Suppressor macrophage (primary cell): Measurements from ENCODE around the gene TNRC6C.

Source experiments
- DNase-seq, 4 experiments: peaks; one replicate each; pipeline ENCODE4 v3.0.0-alpha.2; 2020 to 2022

TNRC6C gene

DNA sequence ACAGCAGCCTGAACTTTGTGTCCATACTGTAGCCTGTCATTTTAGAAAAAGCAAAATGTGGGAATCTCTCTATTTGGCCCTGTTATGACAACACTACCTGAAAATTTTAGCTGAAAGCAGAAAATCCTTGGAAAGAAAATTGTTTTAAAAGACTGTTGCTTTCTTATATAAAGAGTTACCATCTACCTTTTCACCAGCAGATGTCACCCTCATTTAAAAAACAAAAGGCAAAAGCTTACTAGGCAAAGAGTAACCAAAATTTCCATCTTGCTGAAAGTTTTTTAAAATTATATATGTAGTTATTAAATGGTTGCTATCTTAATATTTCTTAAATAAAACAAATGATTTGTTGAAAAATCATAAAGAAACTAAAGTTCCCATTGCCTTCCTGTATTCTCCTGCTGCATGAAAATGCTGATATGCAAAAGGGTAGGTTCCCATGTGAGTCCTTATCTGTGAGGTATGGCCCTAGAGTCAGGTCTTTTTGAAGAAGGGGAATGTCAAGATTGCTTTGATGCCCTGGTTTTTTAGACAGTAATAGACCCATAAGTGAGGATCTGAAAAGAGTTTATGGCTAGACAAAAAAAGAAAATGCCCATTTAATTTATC, 61.0 kb downstream of the TNRC6C start:
- peak in 3 of 4 experiments; percentile 9 to 70 (median 55) for DNase-seq

DNA sequence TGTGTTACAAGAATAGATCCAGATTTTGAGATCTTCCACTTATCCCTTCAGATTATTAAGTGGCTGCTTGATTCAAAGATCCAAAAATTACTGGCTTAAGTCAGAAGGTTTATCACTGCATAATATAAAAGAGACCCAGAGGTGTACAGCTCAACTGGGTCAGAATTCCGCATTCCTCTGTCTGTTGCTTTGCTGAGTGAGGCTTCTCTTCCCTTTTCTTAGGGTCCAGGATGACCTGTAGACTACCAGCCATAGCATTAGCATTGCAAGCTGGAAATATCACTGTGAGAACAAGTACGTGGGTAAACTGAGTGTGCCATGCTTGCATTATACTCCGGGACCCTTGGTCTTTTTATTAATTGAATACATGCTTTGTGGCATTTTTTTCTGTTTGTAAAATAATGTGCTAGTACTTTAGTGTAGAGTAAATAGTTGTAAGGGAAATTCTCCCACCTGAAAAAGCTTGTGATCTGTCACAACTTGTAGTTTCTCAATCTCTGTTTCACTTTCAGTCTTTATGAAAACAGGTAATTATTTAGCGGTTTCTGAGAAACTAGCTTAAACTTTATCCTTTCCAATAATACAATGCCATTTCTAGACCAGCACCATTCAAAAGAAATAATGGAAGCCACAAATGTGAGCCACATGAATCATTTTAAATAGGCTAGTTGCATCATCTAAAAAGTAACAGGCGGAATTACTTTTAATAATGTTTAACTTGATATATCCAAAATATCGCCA, 61.6 kb downstream of the TNRC6C start:
- DNase-seq: no peak

DNA sequence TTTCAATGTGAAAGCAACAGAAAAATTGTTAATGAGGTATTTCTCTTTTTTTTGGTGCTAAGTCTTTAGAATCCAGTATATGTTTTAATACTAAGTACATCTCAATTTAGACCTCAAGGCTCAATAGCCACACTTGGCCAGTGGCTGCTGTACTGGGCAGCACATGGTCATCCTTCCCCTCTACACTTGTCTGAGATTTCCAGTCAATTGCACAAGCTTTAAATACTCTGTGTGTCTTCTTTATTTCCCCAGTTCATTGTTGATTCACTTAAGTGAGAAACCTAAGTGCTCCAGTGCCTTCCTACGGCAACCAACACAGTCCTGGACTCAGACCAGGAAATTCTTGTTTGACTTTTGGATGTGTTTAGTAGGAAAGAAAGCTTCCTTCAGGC, 62.2 kb downstream of the TNRC6C start:
- peak in 1 of 4 experiments; percentile 21 for DNase-seq

DNA sequence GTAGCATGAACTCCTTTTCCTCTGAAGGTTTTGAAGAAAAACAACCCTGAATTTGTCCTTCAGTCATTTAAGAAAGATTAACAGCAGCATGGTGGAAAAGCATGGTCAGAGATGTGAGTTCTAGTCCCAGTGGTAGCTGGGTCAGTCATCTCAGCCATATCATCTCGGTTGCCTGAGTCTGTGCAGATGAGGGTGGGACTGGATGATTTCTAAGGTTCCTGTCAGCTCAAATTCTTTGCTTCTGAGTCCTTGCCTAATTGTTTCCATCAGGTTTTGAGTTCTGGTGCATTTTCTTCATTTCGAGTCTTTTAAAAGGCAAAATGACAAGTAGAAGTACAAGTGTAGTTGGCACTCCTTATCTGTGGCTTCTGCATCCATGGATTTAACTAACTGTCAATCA, 63.9 kb downstream of the TNRC6C start:
- DNase-seq: no peak

DNA sequence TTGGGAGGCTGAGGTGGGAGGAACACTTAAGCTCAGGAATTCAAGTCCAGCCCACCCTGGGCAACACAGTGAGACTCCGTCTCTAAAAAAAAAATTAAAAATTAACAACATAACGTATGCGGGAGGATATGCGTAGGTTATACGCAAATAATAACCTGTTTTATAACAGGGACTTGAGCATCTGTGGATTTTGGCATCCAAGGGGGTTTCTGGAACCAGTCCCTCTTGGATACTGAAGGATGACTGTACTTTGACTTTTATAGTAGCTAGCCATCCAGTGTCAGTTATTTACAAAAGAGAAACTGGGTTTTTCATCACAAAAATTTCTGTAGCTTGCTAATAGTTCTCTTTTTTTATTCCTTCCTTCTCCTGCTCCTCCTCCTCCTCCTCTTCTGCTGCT, 64.5 kb downstream of the TNRC6C start:
- no peak for DNase-seq

DNA sequence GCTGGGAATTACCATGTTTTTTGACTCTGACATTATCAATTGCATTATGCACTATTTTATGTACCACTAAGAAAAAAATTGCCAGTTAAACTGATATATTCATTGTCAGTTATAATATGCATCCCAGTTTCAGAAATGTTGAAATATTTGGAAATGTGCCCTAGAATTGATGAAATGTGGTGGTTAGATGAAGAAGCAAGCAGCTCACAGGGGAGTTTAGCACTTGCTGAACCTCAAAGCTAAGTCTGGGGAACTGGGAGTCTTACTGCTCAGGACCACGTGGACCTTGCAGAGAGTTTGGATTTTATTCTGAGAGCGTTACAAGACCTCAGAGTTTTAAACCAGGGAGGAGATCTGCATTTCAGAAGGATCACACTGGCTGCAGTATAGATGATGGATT, 67.9 kb downstream of the TNRC6C start:
- DNase-seq: peak in 3 of 4 experiments; percentile 8 to 20 (median 17)

DNA sequence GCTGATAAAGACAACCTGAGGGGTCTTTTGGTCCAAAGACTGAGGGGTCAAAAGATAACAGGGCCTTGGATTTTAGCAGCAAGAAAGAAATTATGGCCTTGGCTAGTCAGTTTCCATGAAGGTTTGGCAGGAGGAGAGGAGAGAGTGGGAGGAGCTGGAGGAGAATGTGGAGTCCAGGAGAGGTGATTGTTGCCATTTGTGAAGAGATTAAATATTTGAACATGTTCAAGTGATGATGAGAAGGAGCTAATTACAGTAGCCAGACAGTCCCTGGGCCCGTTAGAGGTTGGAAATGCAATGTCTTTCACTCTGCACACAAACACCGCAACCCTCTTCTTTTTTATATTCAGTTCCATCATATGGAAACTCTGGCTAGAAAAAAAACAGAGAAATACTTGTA, 68.6 kb downstream of the TNRC6C start:
- DNase-seq: no peak

DNA sequence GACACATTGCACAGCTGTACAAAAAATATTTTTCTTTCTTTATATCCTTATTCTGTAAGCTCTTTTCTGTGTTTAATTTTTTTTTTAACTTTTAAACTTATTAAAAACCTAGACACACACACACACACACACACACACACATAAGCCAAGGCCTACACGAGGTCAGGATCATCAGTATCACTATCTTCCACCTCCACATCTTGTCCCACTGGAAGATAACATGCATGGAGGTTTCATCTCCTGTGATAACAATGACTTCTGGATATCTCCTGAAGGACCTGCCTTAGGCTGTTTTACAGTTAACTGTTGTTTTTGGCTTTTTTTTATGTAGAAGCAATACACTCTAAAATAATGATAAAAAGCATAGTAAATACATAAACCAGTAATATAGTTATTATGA, 71.2 kb downstream of the TNRC6C start:
- DNase-seq: no peak

DNA sequence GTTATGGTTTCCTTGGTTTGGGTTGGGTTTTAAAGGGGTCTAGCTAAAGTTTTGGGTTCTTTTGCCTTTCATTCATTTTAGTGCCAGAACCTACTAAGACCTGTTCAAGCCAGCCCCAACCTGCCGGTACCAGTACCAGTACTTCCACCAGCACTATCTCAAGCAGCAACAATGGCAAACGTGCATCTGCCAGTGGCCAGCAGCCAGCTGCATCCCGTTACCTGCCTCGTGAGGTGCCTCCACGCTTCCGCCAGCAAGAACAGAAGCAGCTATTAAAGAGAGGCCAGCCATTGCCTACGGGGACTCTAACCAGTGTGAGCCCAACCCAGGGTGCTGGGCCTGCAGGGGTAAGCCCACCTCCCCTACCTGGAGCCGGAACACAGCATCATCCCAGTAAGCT, 72.9 kb downstream of the TNRC6C start:
- DNase-seq: no peak

DNA sequence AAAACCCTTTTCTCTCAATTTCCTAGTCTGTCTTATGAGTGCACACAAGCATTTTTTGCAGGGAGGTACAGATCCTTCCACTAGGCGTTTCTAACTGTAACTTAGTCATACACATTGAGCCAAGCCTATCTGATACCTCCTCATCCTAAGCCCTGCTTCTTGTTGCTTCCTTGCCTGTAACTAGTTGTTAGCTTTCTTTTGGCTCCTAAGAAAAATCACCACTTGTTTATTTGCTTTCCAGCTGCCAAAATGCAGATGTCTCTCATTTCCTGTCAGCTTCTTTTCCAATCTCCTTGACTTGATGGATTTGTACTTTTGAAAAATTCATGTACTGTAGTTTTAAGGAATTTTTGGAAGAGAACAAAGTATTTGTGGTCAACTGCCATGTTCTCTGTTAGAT, 73.7 kb downstream of the TNRC6C start:
- DNase-seq: no peak

DNA sequence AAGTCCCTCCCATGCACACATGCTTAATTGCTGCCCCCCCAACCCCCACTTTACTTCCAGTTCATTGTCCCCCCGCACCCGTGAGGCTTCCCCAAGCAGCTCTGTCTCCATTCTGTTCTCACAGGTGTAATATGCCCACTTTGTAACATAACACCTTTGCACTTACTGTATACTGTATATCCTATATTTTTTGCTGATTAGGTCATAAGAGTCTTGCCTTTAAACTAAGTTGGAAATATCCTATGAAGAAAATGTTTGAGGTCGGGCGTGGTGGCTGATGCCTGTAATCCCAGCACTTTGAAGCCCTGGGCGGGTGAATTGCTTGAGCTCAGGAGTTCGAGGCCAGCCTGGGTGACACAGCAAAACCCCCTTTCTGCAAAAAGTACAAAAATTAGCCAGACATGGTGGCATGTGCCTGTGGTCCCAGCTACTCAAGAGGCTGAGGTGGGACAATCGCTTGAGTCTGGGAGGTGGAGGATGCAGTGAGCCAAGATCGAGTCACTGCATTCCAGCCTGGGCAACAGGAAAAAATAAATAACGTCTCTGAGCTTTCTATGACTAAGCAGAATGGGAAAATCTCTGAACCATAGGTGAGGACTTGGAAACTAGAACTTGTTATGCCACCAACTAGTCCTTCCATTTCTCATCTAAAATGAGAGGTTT, 76.1 kb downstream of the TNRC6C start:
- DNase-seq: no peak

DNA sequence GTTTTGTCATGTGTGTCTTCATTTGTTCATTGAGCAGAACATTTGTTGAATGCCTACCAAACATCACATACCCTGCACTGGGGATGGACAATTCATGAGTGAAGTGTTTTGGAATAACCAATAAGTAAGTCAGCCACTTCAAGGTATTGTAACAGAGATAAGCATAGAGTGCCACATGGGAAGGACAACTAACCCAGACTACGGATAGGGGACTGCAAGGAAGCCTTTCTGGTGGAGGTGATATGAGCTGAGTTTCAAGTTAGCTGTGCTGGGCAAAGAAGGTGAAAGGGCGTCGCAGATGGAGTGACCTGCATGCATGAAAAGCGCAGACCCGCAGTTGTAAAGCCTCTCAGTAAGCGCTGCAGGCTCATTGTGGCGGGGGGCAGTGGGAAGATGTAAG, 78.8 kb downstream of the TNRC6C start:
- no peak for DNase-seq

DNA sequence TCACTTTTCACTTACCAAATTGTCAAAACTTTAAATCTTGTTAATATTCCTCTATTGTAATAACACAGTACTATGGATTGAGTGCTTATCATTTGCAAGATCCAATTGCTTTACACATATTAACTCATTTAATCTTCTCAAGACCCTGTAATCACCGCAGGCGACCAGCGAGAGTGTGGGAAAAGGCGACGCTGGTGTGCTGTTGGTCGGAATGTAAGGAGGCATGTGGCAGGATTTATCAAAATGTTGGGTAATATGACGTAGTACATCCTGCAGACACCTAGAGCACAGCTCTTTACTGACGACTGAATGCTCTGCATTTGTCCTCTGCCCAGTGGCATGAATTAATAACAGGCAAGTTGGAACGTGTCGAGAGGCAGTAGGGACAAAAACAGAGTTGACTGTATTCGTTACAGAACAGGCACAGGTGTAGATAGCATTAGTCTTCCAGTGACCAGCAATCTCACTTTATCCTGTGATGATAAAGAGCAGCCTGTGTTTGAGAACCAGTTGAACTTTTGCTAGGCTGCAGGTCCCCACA, 80.3 kb downstream of the TNRC6C start:
- no peak for DNase-seq

DNA sequence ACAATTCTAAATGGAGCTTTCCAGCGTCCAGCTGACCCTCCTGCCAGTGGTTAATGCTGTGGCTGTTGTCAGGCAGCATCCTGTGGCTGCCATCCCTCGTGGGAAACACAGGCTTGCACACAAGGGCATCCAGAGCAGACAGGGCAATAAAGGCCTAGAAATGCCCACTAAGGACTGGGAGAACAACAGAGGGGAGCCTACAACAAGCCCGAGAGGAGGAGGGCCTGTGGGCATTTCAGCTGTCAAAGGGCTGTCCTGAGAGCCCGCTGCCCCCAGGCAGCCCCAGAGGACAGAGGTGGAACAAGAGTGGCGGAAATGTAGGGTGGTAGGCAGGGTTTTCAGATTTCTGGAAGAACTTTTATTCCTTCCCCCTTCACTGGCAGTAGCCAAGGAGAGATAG, 81.1 kb downstream of the TNRC6C start:
- DNase-seq: no peak

DNA sequence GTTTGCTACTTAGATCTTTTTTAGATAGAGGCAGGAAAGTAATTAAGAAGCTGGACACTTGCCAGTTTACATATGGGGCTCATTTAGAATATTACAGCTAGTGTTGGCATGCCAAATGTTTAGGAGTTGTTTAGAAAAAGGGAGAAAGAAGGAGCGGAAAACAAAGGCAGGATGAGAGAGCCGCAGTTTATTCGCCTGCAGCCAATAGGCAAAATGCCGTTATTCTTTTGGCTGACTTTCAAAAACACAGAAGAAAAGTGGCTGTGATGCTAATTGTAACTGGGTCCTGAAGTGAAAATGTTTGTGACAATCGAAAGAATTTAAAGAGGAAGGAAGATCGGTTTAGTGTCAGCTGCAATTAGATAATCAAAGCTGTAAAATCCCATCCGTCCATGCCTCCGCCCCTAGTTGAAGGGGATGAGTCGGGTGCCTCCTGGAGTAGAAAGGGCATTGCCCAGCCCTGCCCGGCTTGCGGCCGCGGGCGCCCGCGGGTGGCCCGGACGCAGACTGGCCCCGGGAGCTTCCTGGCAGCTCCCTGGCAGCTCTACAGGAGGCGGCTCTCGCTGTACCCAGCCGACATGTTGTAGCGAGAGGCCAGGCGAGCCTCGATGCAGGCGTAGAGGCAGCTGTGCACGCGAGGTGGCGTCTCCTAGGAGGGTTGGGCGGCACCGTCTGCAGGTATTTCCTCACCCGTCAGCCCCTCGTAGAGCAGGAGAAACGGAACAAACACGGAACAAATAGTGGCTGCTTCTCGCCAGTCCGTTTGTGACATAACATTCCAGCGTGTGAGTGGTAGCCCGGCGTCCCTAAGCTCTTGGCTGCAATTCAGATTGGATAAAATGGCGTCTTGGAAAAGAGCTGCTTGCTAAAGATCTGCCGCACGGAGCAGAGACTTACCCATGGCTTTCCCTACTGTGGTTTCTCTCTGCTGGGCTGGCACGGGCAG, 82.2 kb downstream of the TNRC6C start:
- peak; percentile 46 to 62 (median 54) for DNase-seq

DNA sequence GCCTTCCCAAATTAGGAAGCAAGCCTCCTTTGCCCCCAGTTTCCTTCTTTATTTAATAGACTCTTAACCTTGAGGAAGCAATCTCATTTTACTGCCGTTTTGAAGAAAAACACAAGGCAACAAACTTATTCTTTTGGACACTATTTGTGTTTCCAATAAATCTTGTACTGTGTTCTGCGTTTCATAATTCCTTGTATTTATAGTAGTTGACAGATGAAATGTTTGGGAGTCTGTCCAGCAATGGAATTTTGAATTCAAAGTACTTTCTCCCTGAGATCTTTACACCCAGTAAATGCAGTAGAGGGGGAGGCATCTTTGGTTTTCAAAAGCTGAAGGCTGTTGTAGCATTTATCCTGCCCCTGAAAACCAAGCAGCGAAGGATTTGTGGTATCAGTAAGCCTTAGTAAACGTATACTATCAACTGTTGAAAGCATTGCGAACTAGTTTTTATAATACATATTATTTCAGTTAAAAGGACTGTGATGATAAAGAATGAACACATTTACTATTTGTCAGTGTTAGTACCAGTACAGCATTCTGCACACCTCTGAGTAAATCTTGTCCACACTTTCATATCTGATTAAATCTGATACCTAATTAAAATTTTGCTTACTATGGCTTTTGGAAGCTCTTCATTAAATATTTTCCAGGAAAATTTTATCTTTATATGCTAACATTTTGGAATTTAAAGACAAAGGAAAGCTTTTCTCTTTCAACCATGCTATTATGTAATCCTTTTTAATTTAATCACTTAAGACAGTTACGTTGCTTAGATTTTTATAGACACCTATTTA, 83.1 kb downstream of the TNRC6C start:
- DNase-seq: no peak

DNA sequence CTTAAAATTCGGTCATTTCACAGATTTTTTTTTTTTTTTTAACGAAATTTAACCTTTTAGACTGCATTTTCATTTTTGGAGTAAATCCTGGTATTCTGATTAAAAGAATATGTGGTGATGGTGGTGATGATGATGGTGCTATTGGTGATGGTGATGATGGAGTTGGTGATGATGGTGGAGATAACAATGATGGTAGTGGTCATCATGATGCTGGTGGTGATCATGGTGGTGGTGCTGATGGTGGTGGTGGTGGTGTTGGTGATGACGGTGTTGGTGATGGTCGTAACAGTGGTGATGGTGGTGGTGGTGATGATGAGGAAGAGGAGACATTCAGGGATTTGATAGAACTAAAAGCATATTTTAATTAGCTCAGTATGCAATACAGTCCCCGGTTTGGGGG, 84.0 kb downstream of the TNRC6C start:
- DNase-seq: no peak

DNA sequence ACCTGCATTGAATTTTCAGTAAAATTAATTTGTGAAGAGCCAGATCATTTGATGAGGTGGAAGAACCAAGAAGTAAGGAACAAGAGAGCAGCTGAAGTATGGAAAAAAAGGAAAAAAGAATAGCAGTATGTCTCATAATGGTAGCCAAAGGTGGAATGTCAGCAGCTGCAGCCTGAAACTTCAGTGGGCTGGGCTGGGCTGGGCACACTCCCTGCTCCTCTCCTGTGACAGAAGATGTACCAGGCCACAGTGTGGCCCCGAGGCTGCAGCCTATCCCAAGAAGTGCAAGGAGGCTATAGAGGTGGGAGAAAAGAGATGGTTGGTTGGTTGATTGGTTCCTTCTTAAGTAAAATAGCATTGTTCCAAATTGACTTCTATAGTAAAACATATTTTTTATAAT, 84.5 kb downstream of the TNRC6C start:
- DNase-seq: no peak

DNA sequence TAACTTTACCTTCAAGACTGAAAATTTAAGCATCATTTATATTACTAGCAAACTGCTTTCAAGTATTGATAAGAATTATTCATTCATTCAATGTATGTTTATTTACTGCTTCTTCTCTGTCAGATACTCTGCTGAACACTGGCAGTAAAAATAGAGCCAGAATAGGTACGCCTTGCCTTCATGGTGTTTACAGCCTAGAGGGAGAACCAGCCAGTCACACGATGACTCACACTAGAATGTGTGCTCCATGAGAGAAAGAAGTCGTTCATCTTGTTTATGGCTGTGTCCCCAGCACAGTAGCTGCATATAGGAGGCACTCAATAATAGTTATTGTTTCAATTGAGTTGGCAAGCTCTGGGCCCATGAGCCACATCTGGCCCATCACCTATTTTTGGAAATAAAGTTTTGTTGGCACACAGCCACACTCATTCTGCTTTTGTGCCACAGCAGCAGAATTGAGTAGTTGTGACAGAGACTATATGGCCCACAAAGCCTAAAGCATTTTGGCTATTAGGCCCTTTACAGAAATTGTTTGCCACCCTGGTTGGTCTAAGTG, 85.9 kb downstream of the TNRC6C start:
- DNase-seq: no peak

DNA sequence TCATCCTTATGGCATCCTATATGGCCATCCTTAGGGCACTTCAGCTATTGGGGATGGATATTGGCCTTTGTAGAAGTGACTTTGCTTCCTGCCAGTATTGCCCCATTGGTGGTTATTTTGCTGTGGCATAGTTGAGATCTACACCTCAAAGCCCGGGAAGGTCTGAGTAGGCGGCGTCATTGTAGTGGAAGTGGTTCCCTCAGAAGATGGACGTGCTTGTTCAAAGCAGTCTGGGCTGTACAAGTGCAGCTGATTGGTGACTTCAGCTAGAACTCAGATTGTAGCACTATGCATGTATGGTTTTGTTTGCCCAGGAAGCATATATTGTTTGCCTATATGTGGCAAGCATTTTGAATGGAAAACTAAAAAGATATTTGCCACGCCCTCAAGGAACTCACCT, 86.8 kb downstream of the TNRC6C start:
- DNase-seq: no peak

DNA sequence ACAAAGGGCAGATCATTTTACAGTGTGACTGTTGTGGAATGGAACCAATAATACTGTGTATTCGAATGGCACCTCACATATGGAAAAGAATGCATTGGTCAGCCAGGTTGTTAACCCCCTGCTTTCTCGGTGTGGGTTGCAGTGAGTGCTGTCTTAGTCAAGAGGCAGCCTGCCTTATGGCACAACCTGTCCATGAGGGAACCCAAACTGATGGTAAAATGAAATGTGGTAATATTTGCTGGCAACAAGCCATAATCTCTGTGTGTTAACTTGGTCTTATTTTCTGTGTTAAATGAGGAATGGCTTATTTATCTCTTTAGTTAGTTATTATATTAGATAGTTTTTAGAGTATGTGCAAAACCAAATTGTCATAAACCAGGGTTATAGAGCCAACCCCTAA, 88.4 kb downstream of the TNRC6C start:
- DNase-seq: peak in 2 of 4 experiments; percentile 28 to 30
